PC-3 (cell line): Measurements from ENCODE around the gene ANXA6.

ENCODE experiments used
- EZH2phosphoT487 ChIP-seq: fragments of 300-600 bp; sonication (generic); IDR thresholded peaks from 2 replicates; pipeline ENCODE4 v1.6.1; 2018; ENCODE audit warnings: mild to moderate bottlenecking, antibody characterized with exemption, low read length, borderline replicate concordance
- TF ChIP-seq, protein P1 (sequence below): fragments of 300-600 bp; sonication (generic); conservative IDR thresholded peaks from 2 replicates; pipeline ENCODE4 v1.5.1; 2017; ENCODE audit warnings: antibody characterized with exemption, low read depth, mild to moderate bottlenecking, low read length

DNA sequence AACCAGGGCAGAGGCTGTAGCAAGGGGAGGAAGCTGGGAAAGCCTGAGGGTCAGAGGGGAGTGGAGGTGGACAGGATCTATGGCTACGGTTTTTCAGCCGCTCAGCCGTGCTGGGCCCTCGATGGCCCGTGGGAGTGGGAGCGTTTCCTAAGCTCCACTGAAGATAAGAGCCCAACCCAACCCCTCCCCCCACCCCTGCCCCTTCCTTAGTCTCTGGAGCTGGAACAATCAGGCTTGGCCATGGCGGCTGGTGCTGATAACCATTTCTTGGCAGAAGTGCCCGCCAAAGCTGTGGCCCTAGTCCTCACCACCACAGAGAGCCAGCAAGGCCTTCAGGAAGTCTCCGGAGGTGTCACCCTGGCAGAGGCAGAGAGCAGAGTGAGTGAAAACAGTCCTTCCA, 56.4 kb downstream of the ANXA6 start:
- TF ChIP-seq, protein P1, sequence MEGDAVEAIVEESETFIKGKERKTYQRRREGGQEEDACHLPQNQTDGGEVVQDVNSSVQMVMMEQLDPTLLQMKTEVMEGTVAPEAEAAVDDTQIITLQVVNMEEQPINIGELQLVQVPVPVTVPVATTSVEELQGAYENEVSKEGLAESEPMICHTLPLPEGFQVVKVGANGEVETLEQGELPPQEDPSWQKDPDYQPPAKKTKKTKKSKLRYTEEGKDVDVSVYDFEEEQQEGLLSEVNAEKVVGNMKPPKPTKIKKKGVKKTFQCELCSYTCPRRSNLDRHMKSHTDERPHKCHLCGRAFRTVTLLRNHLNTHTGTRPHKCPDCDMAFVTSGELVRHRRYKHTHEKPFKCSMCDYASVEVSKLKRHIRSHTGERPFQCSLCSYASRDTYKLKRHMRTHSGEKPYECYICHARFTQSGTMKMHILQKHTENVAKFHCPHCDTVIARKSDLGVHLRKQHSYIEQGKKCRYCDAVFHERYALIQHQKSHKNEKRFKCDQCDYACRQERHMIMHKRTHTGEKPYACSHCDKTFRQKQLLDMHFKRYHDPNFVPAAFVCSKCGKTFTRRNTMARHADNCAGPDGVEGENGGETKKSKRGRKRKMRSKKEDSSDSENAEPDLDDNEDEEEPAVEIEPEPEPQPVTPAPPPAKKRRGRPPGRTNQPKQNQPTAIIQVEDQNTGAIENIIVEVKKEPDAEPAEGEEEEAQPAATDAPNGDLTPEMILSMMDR: no peak
- no peak for TF ChIP-seq EZH2phosphoT487
